Measurements from ENCODE around the gene LRRC8D. TPM values are rescaled to one million over a fixed set of nuclear protein-coding genes. Genes with fewer than 3 reads are reported as not detected.

Gene LRRC8D
- total RNA-seq, 1 donor from 2014 or later, result 33.9 TPM

- H3K36me3 Mint-ChIP-seq (ENCODE audit: low read depth, unreplicated experiment), result peaks cover 7% of the 10 kb centered on the region
- no peak overlapping the region for H3K27ac Mint-ChIP-seq (ENCODE audit: unreplicated experiment)
- no peaks in the 10 kb centered on the region for H3K9me3 Mint-ChIP-seq (ENCODE audit: unreplicated experiment)
- H3K4me1 Mint-ChIP-seq (ENCODE audit: unreplicated experiment), result no peaks in the 10 kb centered on the region
- TF ChIP-seq, protein P1, sequence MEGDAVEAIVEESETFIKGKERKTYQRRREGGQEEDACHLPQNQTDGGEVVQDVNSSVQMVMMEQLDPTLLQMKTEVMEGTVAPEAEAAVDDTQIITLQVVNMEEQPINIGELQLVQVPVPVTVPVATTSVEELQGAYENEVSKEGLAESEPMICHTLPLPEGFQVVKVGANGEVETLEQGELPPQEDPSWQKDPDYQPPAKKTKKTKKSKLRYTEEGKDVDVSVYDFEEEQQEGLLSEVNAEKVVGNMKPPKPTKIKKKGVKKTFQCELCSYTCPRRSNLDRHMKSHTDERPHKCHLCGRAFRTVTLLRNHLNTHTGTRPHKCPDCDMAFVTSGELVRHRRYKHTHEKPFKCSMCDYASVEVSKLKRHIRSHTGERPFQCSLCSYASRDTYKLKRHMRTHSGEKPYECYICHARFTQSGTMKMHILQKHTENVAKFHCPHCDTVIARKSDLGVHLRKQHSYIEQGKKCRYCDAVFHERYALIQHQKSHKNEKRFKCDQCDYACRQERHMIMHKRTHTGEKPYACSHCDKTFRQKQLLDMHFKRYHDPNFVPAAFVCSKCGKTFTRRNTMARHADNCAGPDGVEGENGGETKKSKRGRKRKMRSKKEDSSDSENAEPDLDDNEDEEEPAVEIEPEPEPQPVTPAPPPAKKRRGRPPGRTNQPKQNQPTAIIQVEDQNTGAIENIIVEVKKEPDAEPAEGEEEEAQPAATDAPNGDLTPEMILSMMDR (IDR thresholded peaks at IDR 0.05; ENCODE audit: unreplicated experiment), result no peak
- no peak overlapping the region for H3K4me3 Mint-ChIP-seq (ENCODE audit: unreplicated experiment)
- H3K27me3 Mint-ChIP-seq (ENCODE audit: unreplicated experiment), result no peaks in the 10 kb centered on the region
- DNase-seq (ENCODE audit: low spot score), result no peak
Measured at GRCh38 chr1:89962024-89962741, 141.4 kb downstream of the LRRC8D start.

DNA sequence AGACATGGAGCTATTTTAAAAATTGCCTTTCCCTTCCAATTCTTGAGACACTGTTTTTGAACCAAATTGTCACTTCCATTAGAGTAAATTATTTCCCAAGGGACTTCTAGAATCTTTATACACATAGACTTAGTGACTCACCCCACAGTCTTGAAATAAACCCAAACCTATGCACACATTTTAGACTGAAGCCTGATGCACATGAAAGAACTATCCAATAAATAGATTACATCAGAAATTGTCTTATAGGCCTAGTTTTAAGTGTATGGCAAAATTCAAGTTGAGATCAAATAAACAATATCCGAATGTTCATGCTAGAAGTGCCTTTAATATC lies 141.9 kb downstream of the LRRC8D start:
- no peak overlapping the region for H3K4me3 Mint-ChIP-seq (ENCODE audit: unreplicated experiment)
- H3K36me3 Mint-ChIP-seq (ENCODE audit: low read depth, unreplicated experiment), result peaks cover 7% of the 10 kb centered on the region
- no peak overlapping the region for H3K27ac Mint-ChIP-seq (ENCODE audit: unreplicated experiment)
- H3K4me1 Mint-ChIP-seq (ENCODE audit: unreplicated experiment), result no peaks in the 10 kb centered on the region
- no peaks in the 10 kb centered on the region for H3K27me3 Mint-ChIP-seq (ENCODE audit: unreplicated experiment)
- TF ChIP-seq, protein P1 (IDR thresholded peaks at IDR 0.05; ENCODE audit: unreplicated experiment), result no peak
- no peaks in the 10 kb centered on the region for H3K9me3 Mint-ChIP-seq (ENCODE audit: unreplicated experiment)
- DNase-seq (ENCODE audit: low spot score), result no peak

DNA sequence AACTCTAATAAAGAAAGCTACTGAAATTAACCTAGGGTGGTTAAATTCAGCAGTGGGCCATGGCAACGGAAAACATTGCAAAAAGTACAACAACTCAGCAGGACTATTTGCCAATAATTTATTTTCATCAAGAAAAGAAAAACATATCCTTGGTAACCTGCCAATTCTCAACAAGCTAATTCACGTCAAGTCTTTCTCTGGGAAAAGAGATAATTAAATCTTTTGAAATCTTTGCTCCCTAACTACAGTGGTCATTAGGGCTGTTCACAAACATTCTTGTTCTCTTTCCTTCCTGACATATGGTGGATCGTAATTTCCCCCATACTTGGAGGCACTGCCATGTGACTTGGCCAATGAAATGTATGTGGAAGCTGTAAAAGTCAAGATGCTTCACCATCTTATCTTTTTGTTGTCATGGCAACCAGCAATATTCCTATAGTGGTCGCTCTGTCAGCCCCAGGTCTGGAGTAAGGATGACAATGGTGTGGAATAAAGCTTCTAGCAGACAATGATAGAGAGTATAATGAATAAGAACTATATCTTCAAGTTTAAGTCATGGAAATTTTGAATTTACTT lies 144.4 kb downstream of the LRRC8D start:
- Mint-ChIP-seq H3K36me3 (ENCODE audit: low read depth, unreplicated experiment) (peaks cover 3% of the 10 kb centered on the region), H3K9me3 (ENCODE audit: unreplicated experiment) (no peaks in the 10 kb centered on the region), H3K27ac (ENCODE audit: unreplicated experiment) (no peak overlapping the region), H3K27me3 (ENCODE audit: unreplicated experiment) (no peaks in the 10 kb centered on the region), H3K4me1 (ENCODE audit: unreplicated experiment) (no peaks in the 10 kb centered on the region), H3K4me3 (ENCODE audit: unreplicated experiment) (no peak overlapping the region)
- DNase-seq (ENCODE audit: low spot score), result no peak
- TF ChIP-seq, protein P1 (IDR thresholded peaks at IDR 0.05; ENCODE audit: unreplicated experiment), result no peak

- Mint-ChIP-seq H3K27ac (ENCODE audit: unreplicated experiment) (no peak overlapping the region), H3K36me3 (ENCODE audit: low read depth, unreplicated experiment) (peaks cover 3% of the 10 kb centered on the region), H3K4me3 (ENCODE audit: unreplicated experiment) (no peak overlapping the region), H3K27me3 (ENCODE audit: unreplicated experiment) (no peaks in the 10 kb centered on the region), H3K4me1 (ENCODE audit: unreplicated experiment) (no peaks in the 10 kb centered on the region), H3K9me3 (ENCODE audit: unreplicated experiment) (no peaks in the 10 kb centered on the region)
- no peak for DNase-seq (ENCODE audit: low spot score)
- TF ChIP-seq, protein P1 (IDR thresholded peaks at IDR 0.05; ENCODE audit: unreplicated experiment), result no peak
Measured at GRCh38 chr1:89966656-89967055, 145.8 kb downstream of the LRRC8D start.

- Mint-ChIP-seq H3K4me3 (ENCODE audit: unreplicated experiment) (no peak overlapping the region), H3K27ac (ENCODE audit: unreplicated experiment) (no peak overlapping the region), H3K36me3 (ENCODE audit: low read depth, unreplicated experiment) (peaks cover under 1% of the 10 kb centered on the region), H3K27me3 (ENCODE audit: unreplicated experiment) (peaks cover 1% of the 10 kb centered on the region), H3K4me1 (ENCODE audit: unreplicated experiment) (peaks cover 10% of the 10 kb centered on the region), H3K9me3 (ENCODE audit: unreplicated experiment) (no peaks in the 10 kb centered on the region)
- DNase-seq (ENCODE audit: low spot score), result no peak
- TF ChIP-seq, protein P1 (IDR thresholded peaks at IDR 0.05; ENCODE audit: unreplicated experiment), result no peak
Measured at GRCh38 chr1:89971600-89971999, 150.8 kb downstream of the LRRC8D start.

Data from endothelial cell (in vitro differentiated cells).